Mesangial cell (primary cell): ENCODE data around the gene BAZ2A. TPM values are rescaled to one million over a fixed set of nuclear protein-coding genes. Genes with fewer than 3 reads are reported as not detected.

Experiments used
- total RNA-seq: library from RNA; depleted of rRNA; stranded (reverse); fragments of >200 nt; gene quantifications from 2 replicates; pipeline ENCODE4 v1.2.3, GENCODE V29; 2015

BAZ2A gene
- 55.1 and 79.5 TPM in 2 replicates for total RNA-seq

GRCh38 chr12:56630180-56630632, at the start of gene BAZ2A:
Gene BAZ2A, minus strand, starts transcription at chr12:56630326. Its CDS starts 12,796 bp downstream, at chr12:56617530.

GRCh38 chr12:56645717-56646446, 15.8 kb upstream of the BAZ2A start, which contains the start of gene ATP5F1B:
Gene ATP5F1B, minus strand, starts transcription at chr12:56645984. Its CDS starts 21 bp downstream, at chr12:56645963.

Other genes starting within 250 kb of the BAZ2A start
- gene TIMELESS, start 180.9 kb downstream of the BAZ2A start, total RNA-seq, result 6.5 and 33.7 TPM in 2 replicates
- 0.98 TPM in 1 of 2 replicates, not detected in the other for gene MIP, start 175.7 kb downstream of the BAZ2A start, total RNA-seq
- 1.5 and 1.6 TPM in 2 replicates for gene SPRYD4, start 161.7 kb downstream of the BAZ2A start, total RNA-seq
- gene GLS2, start 142.2 kb downstream of the BAZ2A start, total RNA-seq, result 1.1 and 2.2 TPM in 2 replicates
- gene RBMS2, start 108.5 kb downstream of the BAZ2A start, total RNA-seq, result 29.7 and 39.7 TPM in 2 replicates
- 366 and 495 TPM in 2 replicates for gene ATP5F1B, start 15.7 kb upstream of the BAZ2A start, total RNA-seq
- 48.4 and 121 TPM in 2 replicates for gene PTGES3, start 58.0 kb upstream of the BAZ2A start, total RNA-seq
- gene NACA, start 95.0 kb upstream of the BAZ2A start, total RNA-seq, result 842 and 845 TPM in 2 replicates
- 4.1 and 17.3 TPM in 2 replicates for gene PRIM1, start 122.0 kb upstream of the BAZ2A start, total RNA-seq
- gene HSD17B6, start 133.0 kb upstream of the BAZ2A start, total RNA-seq, result 0.49 and 0.51 TPM in 2 replicates